ENCODE results near the gene VEGFA. TPM values are rescaled to one million over a fixed set of nuclear protein-coding genes. Genes with fewer than 3 reads are reported as not detected.

VEGFA gene
- total RNA-seq, 4 donors from 2014 or later = 28.0 to 107 (median 80.8) TPM

- TF ChIP-seq, protein P1, sequence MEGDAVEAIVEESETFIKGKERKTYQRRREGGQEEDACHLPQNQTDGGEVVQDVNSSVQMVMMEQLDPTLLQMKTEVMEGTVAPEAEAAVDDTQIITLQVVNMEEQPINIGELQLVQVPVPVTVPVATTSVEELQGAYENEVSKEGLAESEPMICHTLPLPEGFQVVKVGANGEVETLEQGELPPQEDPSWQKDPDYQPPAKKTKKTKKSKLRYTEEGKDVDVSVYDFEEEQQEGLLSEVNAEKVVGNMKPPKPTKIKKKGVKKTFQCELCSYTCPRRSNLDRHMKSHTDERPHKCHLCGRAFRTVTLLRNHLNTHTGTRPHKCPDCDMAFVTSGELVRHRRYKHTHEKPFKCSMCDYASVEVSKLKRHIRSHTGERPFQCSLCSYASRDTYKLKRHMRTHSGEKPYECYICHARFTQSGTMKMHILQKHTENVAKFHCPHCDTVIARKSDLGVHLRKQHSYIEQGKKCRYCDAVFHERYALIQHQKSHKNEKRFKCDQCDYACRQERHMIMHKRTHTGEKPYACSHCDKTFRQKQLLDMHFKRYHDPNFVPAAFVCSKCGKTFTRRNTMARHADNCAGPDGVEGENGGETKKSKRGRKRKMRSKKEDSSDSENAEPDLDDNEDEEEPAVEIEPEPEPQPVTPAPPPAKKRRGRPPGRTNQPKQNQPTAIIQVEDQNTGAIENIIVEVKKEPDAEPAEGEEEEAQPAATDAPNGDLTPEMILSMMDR (IDR thresholded peaks at IDR 0.05) = no peak
- TF ChIP-seq POLR2A (IDR thresholded peaks at IDR 0.05) = no peak
- Histone ChIP-seq H3K9me3 (no peaks in the 10 kb centered on the region), H3K4me1 (peaks cover 20 to 39% (median 22%) of the 10 kb centered on the region in 3 donors), H3K27ac (no peak overlapping the region), H3K36me3 (no peaks in the 10 kb centered on the region), H3K4me3 (no peak overlapping the region), H3K27me3 (peaks cover 0 to 9% (median 0%) of the 10 kb centered on the region in 4 donors)
- 83% methylated on average over 1 of the region's 1 CpG; no CpG with 5 or more reads in 1 of the 2 donors for WGBS, 2 donors
- intact Hi-C loops (cut with DNase I) = loop anchor here (5.0 kb wide), 2 partner anchors 101 to 309 kb away; no protein-coding TSS in a partner anchor
- no peak for DNase-seq
Measured at GRCh38 chr6:43768506-43768860, 1.5 kb upstream of the VEGFA start.

GRCh38 chr6:43768983-43769525, 957 bp upstream of the VEGFA start:
- TF ChIP-seq, protein P1 (IDR thresholded peaks at IDR 0.05) = no peak
- no peak for TF ChIP-seq POLR2A (IDR thresholded peaks at IDR 0.05)
- peak overlapping the region in 2 of 4 donors; percentile 74 to 97 for H3K4me3 ChIP-seq
- peaks cover 0 to 9% (median 0%) of the 10 kb centered on the region in 4 donors for H3K27me3 ChIP-seq
- H3K36me3 ChIP-seq = no peaks in the 10 kb centered on the region
- no peak for DNase-seq
- 51 to 52% methylated on average over 3 to 6 of the region's 8 CpGs for WGBS, 2 donors
- peaks cover 25 to 45% (median 28%) of the 10 kb centered on the region in 3 donors for H3K4me1 ChIP-seq
- H3K9me3 ChIP-seq = no peaks in the 10 kb centered on the region
- intact Hi-C loops (cut with DNase I) = loop anchor here (5.0 kb wide), 2 partner anchors 102 to 308 kb away; no protein-coding TSS in a partner anchor
- H3K27ac ChIP-seq = peak overlapping the region in 3 of 4 donors; percentile 97 to 98 (median 97)

- Histone ChIP-seq H3K27ac (peak overlapping the region; percentile 93 to 98 (median 97)), H3K4me1 (peaks cover 39 to 60% (median 43%) of the 10 kb centered on the region in 3 donors), H3K9me3 (no peaks in the 10 kb centered on the region), H3K4me3 (peak overlapping the region; percentile 74 to 97 (median 82)), H3K27me3 (peaks cover 0 to 9% (median 0%) of the 10 kb centered on the region in 4 donors), H3K36me3 (peaks cover 0 to under 1% (median 0%) of the 10 kb centered on the region in 3 donors)
- DNase-seq = no peak
- intact Hi-C loops (cut with DNase I) = no loop called here
- WGBS, 2 donors = 0% methylated on average over 11 to 22 of the region's 84 CpGs
- TF ChIP-seq POLR2A (IDR thresholded peaks at IDR 0.05) = no peak
- TF ChIP-seq, protein P1 (IDR thresholded peaks at IDR 0.05) = no peak
Measured at GRCh38 chr6:43770372-43771209, 580 bp downstream of the VEGFA start.

DNA sequence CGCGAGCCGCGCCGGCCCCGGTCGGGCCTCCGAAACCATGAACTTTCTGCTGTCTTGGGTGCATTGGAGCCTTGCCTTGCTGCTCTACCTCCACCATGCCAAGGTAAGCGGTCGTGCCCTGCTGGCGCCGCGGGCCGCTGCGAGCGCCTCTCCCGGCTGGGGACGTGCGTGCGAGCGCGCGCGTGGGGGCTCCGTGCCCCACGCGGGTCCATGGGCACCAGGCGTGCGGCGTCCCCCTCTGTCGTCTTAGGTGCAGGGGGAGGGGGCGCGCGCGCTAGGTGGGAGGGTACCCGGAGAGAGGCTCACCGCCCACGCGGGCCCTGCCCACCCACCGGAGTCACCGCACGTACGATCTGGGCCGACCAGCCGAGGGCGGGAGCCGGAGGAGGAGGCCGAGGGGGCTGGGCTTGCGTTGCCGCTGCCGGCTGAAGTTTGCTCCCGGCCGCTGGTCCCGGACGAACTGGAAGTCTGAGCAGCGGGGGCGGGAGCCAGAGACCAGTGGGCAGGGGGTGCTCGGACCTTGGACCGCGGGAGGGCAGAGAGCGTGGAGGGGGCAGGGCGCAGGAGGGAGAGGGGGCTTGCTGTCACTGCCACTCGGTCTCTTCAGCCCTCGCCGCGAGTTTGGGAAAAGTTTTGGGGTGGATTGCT, 1.3 kb downstream of the VEGFA start:
- H3K9me3 ChIP-seq = no peaks in the 10 kb centered on the region

More for the DNA sequence above, 1.3 kb downstream of the VEGFA start:
- TF ChIP-seq, protein P1 (IDR thresholded peaks at IDR 0.05) = no peak
- TF ChIP-seq POLR2A (IDR thresholded peaks at IDR 0.05) = peak in 2 of 4 donors; percentile 14 to 49
- Histone ChIP-seq H3K27ac (peak overlapping the region; percentile 93 to 98 (median 97)), H3K36me3 (peaks cover 0 to 8% (median 0%) of the 10 kb centered on the region in 3 donors), H3K27me3 (peaks cover 0 to 9% (median 0%) of the 10 kb centered on the region in 4 donors), H3K4me3 (peak overlapping the region; percentile 74 to 97 (median 82)), H3K4me1 (peaks cover 43 to 68% (median 47%) of the 10 kb centered on the region in 3 donors)
- intact Hi-C loops (cut with DNase I) = no loop called here
- WGBS, 2 donors = 0% methylated on average over 3 of the region's 66 CpGs; no CpG with 5 or more reads in 1 of the 2 donors
- DNase-seq = no peak

Data from esophagus squamous epithelium (tissue), 5 donors.